Amygdala (tissue), 56 donors: ENCODE measurements around the gene PGF.
"Not testable (repeated sequence)": the region's sequence is repeated elsewhere in the genome, so short reads cannot be mapped to it uniquely, and the experiment has no call there.

Experiments used
- DNase-seq, 56 donors: peaks; one replicate each; lab custom pipeline; 2025; lab: John Stamatoyannopoulos, UW

PGF gene

DNA sequence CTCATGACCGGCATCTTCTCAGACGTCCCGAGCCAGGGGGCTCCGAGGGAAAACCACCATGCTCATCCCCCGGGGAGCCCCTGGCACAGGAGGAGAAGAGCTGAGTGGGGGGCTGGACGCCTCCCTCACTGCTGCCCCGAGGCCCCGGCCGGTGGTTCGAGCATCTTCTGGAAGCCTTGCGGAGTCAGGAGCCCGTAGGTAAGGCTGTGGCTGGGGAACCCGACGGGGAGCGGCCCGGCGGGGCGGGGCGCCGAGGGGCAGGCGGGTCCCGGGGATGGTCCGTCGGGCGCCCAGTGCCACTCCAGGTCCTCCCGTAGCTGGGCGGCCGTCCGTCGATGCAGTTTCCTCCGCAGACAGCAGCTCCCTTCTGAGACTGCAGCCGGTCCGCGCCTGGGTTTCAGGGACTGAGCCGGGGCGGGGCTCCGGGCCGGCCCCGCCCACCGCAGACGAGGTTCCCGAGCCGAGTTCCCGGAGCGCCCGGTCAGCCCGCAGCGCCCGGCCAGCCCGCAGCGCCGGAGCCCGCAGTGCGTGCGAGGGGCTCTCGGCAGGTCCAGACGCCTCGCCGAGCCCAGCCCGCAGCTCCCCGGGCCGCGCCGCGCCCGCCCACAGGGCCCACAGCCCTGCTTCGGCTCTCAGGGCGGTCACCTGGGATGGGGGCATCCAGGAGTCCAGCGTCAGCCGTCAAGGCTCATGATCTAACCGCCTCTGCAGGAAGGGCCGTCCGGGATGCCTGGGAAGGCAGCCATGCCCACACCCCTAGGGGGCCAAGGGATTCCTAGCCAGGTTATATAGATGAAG, at the start of gene PGF:
Gene PGF (minus strand): TSS at position 369 of the 798 bp plus-strand sequence. CDS start 355 bp downstream, at position 14.
- peak in 14 of 56 donors; percentile 5 to 54 (median 16) for DNase-seq

DNA sequence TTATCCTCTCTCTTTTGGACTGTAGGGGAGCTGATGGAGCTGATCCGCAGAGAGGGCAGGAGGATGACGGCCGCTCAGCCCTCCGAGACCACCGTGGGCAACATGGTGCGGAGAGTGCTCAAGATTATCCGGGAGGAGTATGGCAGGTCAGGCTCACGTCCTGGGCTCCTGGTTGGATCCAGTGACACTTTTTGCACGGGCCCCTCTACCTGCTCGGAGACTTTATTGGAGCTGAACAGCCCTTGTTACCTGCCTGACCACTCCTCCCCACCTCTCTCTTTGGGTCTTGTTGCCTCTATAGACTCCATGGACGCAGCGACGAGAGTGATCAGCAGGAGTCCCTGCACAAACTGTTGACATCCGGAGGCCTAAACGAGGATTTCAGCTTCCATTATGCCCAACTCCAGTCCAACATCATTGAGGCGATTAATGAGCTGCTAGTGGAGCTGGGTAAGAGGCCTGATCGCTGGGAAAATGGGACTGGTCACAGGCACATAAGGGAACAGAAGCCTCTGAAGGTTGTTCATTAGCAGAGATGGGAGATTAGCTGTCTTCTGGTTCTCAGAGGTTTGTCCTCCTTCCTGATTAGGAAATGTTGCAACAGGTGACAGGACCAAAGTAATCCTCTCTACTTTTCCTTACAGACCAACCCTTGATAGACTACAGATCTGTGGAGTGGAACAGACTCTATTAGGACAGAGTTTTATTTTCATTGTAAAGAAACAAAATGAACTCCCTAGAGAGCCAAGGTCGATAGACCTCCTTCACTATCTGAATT, 48.0 kb upstream of the PGF start:
- no peak for DNase-seq

DNA sequence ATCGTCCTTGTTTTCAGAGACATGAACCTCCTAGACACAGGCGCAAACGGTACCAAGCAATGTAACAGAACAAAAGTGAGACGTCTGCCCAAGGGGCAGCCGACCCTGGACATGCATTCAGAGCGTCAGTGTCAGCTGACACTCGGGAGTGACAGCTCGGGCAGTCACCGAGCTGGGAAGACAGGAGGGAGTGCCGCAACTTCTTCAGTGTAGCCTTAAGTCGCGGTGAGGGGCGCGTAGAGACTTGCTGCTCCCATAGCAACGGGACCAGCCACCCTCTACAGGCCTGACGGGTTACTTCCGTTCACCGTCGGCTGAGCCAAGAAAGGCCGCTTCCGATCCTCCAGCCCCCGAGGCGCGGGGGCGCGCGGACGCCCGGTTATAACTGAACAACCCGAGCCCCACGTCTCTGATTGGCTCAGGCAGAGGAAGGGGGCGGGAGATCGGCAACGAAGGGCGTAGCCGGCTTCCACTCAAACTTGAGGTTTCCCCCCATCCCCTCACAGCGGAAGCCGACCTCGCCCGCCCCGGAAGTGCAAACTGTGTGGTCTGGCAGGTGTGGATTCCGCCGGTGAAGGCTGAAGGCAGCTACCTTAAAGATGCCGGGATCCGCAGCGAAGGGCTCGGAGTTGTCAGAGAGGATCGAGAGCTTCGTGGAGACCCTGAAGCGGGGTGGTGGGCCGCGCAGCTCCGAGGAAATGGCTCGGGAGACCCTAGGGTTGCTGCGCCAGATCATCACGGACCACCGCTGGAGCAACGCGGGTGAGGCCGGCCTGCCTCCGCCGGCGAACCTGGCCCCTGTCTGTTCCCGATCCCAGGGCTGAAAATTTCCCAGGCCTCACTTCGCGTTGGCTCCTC, 47.2 kb upstream of the PGF start, which contains the start of gene EIF2B2:
Gene EIF2B2 (plus strand): TSS at position 530 of the 858 bp plus-strand sequence. CDS start 70 bp downstream, at position 600.
- DNase-seq, result peak; percentile 48 to 98 (median 95)

- DNase-seq, result no peak
These were observed 46.5 kb upstream of the PGF start for GRCh38 chr14:75001899-75002298.

- DNase-seq, result no peak
These were observed 45.9 kb upstream of the PGF start for GRCh38 chr14:75001261-75001660.

GRCh38 chr14:74995781-74996180, 40.4 kb upstream of the PGF start:
- DNase-seq, result not testable (repeated sequence)

DNA sequence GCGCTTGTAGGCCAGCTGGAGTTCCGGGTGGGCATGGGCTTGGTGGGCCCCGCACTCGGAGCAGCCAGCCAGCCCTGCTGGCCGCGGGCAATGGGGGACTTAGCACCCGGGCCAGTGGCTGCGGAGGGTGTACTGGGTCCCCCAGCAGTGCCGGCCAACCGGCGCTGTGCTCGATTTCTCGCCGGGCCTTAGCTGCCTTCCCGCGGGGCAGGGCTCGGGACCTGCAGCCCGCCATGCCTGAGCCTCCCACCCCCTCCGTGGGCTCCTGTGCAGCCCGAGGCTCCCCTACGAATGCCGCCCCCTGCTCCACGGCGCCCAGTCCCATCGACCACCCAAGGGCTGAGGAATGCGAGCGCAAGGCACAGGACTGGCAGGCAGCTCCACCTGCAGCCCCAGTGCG, 38.8 kb upstream of the PGF start:
- not testable (repeated sequence) for DNase-seq

- DNase-seq, result no peak
These were observed 33.6 kb upstream of the PGF start for GRCh38 chr14:74988993-74989392.

DNA sequence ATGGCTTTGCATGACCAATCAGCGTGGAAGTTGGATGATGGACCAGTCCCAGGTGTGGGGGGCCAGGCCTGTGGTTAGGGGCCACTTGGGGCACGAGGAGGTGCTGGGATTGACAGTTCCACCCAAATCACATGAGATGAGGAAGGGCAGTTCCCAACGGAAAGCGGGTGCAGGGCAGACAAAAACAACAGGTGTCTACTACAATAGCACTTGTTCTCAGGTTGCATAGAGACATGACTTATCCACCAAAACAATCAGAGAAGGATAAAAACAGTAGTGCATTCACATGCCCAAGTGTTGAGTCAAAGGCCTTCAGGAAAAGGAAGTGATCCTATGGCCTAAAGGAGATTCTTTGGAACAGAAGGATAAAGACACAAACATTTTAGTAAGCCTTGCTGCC, 32.7 kb upstream of the PGF start:
- no peak for DNase-seq

DNA sequence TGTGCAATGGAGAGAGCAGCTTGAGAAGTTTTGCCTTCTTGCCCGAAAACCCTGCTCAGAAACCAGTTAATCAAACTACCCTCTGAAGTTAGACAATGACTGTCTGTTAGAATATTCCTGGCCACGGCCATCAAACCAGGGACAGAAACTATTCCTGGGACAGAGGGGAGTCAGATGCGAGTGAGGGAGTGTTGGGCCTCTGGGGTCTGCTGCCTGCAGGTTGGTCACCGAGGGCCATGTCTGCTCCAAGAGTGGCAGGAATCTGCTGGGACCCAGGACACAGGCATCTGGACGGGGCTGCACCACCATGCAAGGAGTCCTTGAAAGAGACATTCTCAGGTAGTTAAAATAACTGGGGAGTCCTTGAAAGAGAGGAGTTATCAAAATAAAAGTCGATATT, 30.4 kb upstream of the PGF start:
- no peak for DNase-seq

DNA sequence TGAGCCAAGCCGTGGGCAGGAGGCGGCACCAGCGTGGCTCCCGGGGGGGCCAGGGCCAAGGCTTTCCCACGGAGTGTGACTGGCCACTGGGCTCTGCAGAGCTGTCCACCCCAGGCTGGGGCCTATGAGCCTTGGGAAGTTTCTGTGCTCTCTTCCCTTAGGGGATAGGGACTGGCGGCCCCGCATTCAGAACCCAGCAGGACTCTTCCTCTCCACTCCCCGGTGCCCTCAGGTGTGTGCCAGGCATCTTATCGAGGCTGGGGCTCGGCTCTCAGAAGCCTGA, 29.6 kb upstream of the PGF start:
- DNase-seq, result no peak

GRCh38 chr14:74984236-74985027, 29.0 kb upstream of the PGF start:
- DNase-seq, result no peak

- DNase-seq, result no peak
These were observed 27.9 kb upstream of the PGF start for GRCh38 chr14:74983343-74983742.

- no peak for DNase-seq
These were observed 27.3 kb upstream of the PGF start for GRCh38 chr14:74982661-74983060.

GRCh38 chr14:74981833-74982232, 26.4 kb upstream of the PGF start:
- DNase-seq, result no peak

- no peak for DNase-seq
These were observed 26.0 kb upstream of the PGF start for GRCh38 chr14:74981462-74981782.

DNA sequence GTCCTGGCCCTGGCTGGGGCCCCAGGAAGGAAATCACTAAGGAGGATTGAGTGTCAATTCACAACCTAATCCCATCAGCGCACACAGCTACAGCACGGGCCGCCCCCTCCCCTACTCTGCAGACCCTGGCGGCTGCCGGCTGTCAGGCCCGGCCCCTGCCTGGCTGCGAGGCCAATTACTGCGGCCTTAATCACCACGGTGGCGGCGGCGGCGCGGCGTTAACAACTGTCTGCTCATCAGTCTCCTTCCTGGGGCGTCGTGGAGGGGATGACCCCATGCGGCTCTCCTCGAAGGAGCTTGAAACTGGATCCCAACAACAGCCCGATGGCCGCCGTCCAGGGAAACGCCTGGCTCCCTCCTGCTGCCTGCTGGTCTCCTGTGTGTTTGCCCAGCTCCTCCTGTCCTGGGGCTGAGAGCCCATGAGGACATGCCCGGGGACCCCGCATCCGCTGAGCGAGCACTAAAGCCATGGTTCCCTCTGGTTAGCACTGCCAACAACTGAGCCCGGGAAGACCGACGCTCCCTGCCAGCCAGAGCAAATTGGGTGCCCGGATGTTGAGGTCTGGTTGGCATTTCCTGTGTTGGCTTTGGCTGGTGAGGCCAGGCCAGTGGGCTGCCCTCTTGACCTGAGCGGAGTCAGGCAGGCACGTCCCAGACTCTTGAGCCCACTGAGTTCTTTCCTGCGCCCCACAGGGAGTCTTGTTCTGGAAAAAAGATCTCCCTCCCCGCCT, 25.5 kb upstream of the PGF start:
- DNase-seq, result peak in 1 of 56 donors; percentile 8

GRCh38 chr14:74980398-74980730, 25.0 kb upstream of the PGF start:
- DNase-seq, result no peak
